DMS53 treated with DMSO at 0.1 percent for 48 hours (cell line): Measurements from ENCODE around the gene RPTOR.
"Not testable (repeated sequence)": the region's sequence is repeated elsewhere in the genome, so short reads cannot be mapped to it uniquely, and the experiment has no call there.

Experiments
- DNase-seq: peaks from one replicate; lab custom pipeline; 2025; ENCODE audit not compliant: unreplicated experiment; lab: John Stamatoyannopoulos, UW

The RPTOR gene

GRCh38 chr17:80612997-80613731 lies 68.5 kb downstream of the RPTOR start:
- DNase-seq = peak; percentile 97

DNA sequence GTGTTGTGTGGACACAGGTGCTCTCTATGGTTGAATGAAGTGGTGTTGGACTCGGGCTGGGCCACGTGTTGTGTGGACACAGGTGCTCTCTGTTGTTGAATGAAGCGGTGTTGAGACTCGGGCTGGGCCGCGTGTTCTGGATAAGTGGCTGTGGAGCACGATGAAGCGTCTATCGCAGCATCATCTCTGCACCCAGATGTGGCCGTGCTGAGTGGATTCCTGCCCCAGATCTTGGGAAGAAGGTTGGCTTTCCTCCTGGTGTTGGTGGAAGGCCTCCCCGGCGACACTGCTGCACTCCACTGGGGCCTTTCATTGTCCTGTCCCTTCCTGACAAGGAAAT lies 69.1 kb downstream of the RPTOR start:
- DNase-seq = peak; percentile 97

DNA sequence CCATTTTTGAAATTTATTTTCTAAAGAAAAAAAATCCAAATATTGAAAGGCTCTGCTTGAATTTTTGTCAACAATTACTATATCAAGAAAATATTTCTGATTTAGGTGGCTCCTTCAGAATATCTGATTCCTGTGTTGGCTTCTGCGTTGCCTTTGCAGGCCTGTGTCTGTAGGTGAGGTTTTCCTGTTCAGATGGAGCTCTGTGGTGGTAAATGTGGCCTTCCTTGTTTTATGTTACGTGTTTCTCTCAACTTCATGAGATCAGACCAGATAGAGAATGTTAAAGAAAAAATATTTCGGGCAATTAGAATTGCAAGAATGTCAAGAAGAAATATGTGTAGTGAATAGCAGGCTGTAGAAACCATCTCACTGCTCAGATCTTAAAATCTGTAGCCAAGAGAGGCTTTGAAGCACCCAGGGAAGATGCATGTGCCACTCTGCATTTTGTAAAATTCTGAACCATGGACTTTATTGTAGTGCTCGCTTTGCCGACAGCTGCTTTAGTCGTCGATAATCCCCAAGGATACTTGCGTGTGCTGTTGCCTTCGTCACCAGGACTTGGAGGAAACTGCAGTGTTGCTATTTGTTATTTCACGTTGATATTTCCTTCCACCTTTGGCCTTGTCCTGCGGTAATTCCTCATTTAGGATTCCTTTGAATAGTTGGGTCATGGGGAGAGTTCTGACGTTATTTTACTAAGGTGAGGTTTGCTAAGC lies 69.9 kb downstream of the RPTOR start:
- DNase-seq = no peak

DNA sequence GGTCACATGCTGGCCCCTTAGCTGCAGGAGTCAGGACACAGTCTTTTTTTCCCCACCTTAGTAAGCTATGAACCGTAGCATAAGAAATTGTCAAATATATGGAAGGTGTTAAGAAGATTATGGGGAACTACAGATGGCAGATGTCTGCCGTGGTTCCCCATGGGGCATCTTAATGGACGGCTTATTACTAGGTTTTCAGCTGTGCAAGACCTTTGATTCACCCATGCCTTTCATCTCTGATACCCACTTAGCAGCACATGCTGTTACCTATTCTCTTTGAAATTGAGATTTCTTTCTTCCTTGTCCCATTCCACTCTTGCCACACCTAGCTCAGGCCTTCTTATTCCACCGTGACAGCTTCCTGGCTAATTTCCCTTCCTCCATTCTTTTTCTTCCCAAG lies 70.7 kb downstream of the RPTOR start:
- DNase-seq = no peak

DNA sequence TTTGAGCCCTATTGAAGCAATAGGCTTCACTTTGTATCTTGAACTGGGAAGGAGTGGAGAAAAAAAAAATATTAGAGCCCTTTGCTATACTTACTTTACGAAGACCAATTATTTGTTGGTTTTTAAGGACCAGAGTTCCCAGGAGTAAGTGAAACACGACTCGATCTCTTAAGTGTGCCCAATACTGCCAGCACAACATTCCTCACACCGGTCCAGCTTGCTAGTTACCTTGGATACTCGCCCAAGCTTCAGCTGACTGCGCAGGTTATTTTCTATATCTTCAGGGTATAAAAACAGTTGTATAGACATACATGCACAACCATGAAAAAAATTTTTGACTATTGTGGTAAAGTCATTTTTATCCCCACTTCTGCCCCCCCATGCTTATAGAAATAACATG lies 72.1 kb downstream of the RPTOR start:
- DNase-seq = no peak

GRCh38 chr17:80618304-80618703 lies 73.7 kb downstream of the RPTOR start:
- DNase-seq = no peak

- no peak for DNase-seq
Observed at GRCh38 chr17:80619535-80620235, 75.0 kb downstream of the RPTOR start.

- peak; percentile 59 for DNase-seq
Observed at GRCh38 chr17:80621335-80621996, 76.8 kb downstream of the RPTOR start.

GRCh38 chr17:80621997-80622357 lies 77.3 kb downstream of the RPTOR start:
- peak; percentile 59 for DNase-seq

- DNase-seq = peak; percentile 60
Observed at GRCh38 chr17:80624864-80625263, 80.2 kb downstream of the RPTOR start.

DNA sequence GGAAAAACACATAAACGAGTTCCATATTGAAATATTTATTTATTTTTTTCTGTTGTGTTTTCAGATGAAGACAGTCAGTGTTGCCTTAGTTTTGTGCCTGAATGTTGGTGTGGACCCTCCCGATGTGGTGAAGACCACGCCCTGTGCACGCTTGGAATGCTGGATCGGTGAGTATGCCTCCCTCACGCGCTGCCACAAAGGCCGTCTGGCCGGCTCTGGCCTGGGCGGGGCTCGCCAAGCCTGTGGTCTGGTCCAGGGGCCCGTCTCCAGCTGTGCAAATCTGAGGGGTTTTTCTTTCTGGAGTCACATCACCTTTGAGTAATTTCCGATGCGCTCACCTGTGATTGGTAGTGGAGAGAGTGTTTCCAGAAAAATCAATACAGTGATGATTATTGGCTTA lies 81.0 kb downstream of the RPTOR start:
- peak; percentile 82 for DNase-seq

DNA sequence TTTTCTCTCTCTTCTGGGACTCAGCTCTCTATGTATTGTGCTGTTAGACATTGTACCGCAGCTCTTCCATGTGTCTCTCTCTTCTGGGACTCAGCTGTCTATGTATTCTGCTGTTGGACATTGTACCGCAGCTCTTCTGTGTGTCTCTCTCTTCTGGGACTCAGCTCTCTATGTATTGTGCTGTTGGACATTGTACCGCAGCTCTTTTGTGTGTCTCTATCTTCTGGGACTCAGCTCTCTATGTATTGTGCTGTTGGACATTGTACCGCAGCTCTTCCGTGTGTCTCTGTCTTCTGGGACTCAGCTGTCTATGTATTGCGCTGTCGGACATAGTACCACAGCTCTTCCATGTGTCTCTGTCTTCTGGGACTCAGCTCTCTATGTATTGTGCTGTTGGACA lies 84.2 kb downstream of the RPTOR start:
- not testable (repeated sequence) for DNase-seq

GRCh38 chr17:80629298-80630028 lies 84.8 kb downstream of the RPTOR start:
- no peak for DNase-seq

GRCh38 chr17:80630560-80631120 lies 86.0 kb downstream of the RPTOR start:
- no peak for DNase-seq

GRCh38 chr17:80631142-80632045 lies 86.8 kb downstream of the RPTOR start:
- no peak for DNase-seq

GRCh38 chr17:80632046-80632581 lies 87.5 kb downstream of the RPTOR start:
- no peak for DNase-seq

GRCh38 chr17:80633207-80633606 lies 88.6 kb downstream of the RPTOR start:
- DNase-seq = peak; percentile 57

- DNase-seq = no peak
Observed at GRCh38 chr17:80633994-80634566, 89.4 kb downstream of the RPTOR start.
